GM19023 (cell line): ENCODE data around the gene LYPD5.
A peak's percentile ranks its signal among the peaks of the same experiment; 100 is the strongest.

ENCODE experiments used
- ATAC-seq: cut with Tn5 transposase; IDR thresholded peaks from one replicate; pipeline ENCODE4 v1.9.1; 2021; ENCODE audit warnings: mild to moderate bottlenecking, moderate library complexity; ENCODE audit not compliant: unreplicated experiment

Gene LYPD5

DNA sequence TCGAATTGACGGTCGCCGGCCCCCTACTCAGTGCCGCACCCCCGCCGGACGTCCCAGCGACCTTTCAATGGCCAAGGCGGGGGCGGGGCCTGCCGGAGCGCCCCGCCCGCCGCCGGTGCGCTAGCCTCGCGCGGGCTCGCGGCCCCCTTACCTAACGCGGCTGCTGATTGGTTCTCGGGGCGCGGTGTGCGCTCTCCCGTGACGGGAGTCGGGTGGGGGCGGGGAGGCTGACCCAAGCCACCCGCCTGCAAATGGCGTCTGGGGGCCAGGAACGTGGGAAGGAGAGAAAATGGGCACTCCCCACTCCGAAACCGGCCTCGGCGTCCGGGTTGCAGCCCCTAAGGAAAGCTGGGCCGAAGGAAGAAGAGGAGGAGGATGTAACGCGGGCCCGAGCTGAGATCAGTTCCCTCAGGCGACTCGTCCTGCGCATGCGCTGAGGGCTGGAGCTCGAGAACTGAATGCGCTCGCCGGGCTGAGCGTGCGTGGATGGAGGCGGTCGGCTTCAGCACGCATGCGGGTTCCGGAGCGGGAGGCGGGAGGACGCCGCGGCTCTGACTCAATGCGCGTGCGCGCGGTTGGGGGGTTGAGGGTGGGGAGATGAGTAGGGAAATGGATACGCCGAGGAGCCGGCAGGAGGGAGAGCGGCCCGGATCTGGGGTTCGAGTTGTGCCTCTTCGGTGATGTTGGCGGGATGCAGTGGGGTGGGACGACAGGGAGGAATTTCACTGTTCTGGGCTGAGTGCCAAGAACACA, 47.6 kb downstream of the LYPD5 start, which contains the start of gene SMG9:
TSS of gene SMG9 (minus strand) at position 460 of the 753 bp plus-strand sequence. CDS start 4,221 bp downstream, outside the sequence.
- ATAC-seq = peak; percentile 62

DNA sequence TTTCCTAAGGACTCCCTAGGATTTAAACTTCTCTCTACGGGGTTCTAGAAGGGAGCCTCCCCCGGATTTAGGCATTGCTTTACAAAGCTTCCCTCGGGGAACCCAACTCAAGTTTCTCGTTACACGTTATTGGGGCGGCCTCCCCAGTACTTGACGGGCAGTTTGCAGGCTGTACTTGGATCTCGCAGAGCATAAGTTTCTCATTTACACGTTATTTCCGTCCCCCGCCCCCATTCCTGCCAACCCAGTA, 48.1 kb downstream of the LYPD5 start:
- no peak for ATAC-seq

- no peak for ATAC-seq
Measured at GRCh38 chr19:43752287-43752875, 49.9 kb downstream of the LYPD5 start.

DNA sequence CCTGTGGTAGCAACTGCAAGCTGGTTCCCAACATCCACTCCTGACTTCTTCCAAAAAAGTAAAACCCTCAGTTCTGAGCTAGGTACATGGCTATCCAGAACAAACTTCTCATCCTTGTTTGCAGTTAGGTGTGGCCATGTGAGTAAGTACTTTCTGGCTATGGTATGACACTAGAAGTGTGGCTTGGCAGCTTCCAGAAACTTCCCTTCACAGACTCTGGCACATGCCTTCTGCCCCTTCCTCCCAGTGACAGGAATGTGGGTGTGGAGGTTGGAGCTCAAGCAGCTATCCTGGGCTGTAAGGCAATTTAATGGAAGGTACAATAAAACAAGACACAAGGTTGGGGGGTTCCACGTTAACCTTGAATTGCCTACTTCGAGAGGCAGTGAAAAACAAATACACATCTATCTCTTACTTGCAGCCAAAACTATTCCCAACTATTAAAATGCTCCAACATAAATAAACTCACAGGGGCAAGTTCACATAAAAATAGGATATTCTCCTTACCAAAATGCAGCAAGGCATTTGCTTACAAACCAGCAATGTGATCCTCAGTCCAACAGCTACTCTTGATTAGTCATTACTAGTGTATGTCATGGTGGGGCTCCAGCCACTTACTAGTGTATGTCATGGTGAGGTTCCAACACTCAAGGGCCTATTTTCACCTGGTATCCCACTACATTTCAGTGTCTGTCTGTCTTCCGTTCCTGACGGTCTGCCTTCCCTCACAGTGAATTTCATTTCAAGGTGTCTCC, 50.6 kb downstream of the LYPD5 start:
- no peak for ATAC-seq

- ATAC-seq = no peak
Measured at GRCh38 chr19:43749898-43750297, 52.3 kb downstream of the LYPD5 start.

- no peak for ATAC-seq
Measured at GRCh38 chr19:43749152-43749551, 53.1 kb downstream of the LYPD5 start.

GRCh38 chr19:43748685-43749084, 53.6 kb downstream of the LYPD5 start:
- no peak for ATAC-seq

DNA sequence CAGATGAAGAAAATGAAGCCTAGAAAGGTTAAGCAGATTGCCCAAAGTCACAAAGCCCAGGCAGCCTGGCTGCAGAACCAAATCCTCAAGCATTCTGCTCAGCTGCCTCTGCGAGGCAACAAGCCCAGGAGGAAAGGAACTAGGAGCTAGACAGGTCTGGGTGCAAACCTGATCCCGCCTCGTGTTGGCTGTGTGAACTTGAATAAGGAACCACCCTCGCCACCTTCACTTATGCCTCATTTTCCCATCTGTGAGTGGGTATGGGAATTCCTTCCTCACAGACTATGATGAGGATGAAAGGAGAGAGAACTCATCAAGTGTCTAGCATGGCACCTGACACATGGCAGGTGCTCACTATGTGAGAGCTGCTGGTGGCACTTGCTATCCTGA, 54.0 kb downstream of the LYPD5 start:
- ATAC-seq = no peak

- no peak for ATAC-seq
Measured at GRCh38 chr19:43747557-43748204, 54.6 kb downstream of the LYPD5 start.
